Stromal cell of bone marrow (primary cell): ENCODE data around the gene CNIH1.
"Not testable (repeated sequence)": the region's sequence is repeated elsewhere in the genome, so short reads cannot be mapped to it uniquely, and the experiment has no call there.

Experiments
- DNase-seq: peaks from one replicate; pipeline ENCODE4 v3.0.0-alpha.2; 2012; ENCODE audit warnings: low read depth

Gene CNIH1

GRCh38 chr14:54467280-54467679 lies 26.1 kb upstream of the CNIH1 start:
- DNase-seq: no peak

- no peak for DNase-seq
Observed at GRCh38 chr14:54465654-54466053, 24.5 kb upstream of the CNIH1 start.

- DNase-seq: no peak
Observed at GRCh38 chr14:54462048-54462447, 20.9 kb upstream of the CNIH1 start.

- DNase-seq: no peak
Observed at GRCh38 chr14:54459106-54459505, 17.9 kb upstream of the CNIH1 start.

GRCh38 chr14:54458536-54458935 lies 17.4 kb upstream of the CNIH1 start:
- DNase-seq: not testable (repeated sequence)

- no peak for DNase-seq
Observed at GRCh38 chr14:54457609-54457996, 16.4 kb upstream of the CNIH1 start.

- DNase-seq: not testable (repeated sequence)
Observed at GRCh38 chr14:54456820-54457608, 15.8 kb upstream of the CNIH1 start.

GRCh38 chr14:54455363-54455762 lies 14.2 kb upstream of the CNIH1 start:
- DNase-seq: no peak

GRCh38 chr14:54453990-54454389 lies 12.8 kb upstream of the CNIH1 start:
- not testable (repeated sequence) for DNase-seq

GRCh38 chr14:54453252-54453651 lies 12.1 kb upstream of the CNIH1 start:
- no peak for DNase-seq

- no peak for DNase-seq
Observed at GRCh38 chr14:54451961-54452360, 10.8 kb upstream of the CNIH1 start.

- DNase-seq: no peak
Observed at GRCh38 chr14:54451121-54451601, 10.0 kb upstream of the CNIH1 start.

- peak; percentile 75 for DNase-seq
Observed at GRCh38 chr14:54450535-54450934, 9.4 kb upstream of the CNIH1 start.

GRCh38 chr14:54447231-54447692 lies 6.1 kb upstream of the CNIH1 start:
- no peak for DNase-seq

GRCh38 chr14:54446161-54446693 lies 5.1 kb upstream of the CNIH1 start:
- DNase-seq: no peak

GRCh38 chr14:54444681-54445080 lies 3.5 kb upstream of the CNIH1 start:
- no peak for DNase-seq

- no peak for DNase-seq
Observed at GRCh38 chr14:54443981-54444380, 2.8 kb upstream of the CNIH1 start.

GRCh38 chr14:54442961-54443360 lies 1.8 kb upstream of the CNIH1 start:
- not testable (repeated sequence) for DNase-seq

GRCh38 chr14:54440476-54440872 lies 700 bp downstream of the CNIH1 start:
- DNase-seq: no peak

- DNase-seq: no peak
Observed at GRCh38 chr14:54440037-54440436, 1.1 kb downstream of the CNIH1 start.

GRCh38 chr14:54438703-54439102 lies 2.5 kb downstream of the CNIH1 start:
- no peak for DNase-seq

- not testable (repeated sequence) for DNase-seq
Observed at GRCh38 chr14:54437954-54438353, 3.2 kb downstream of the CNIH1 start.

- no peak for DNase-seq
Observed at GRCh38 chr14:54435500-54435981, 5.6 kb downstream of the CNIH1 start.
